HG03064 (cell line): ENCODE measurements around the gene IQCM.

Experiments used
- ATAC-seq: cut with Tn5 transposase; IDR thresholded peaks from one replicate; pipeline ENCODE4 v1.9.1; 2021; ENCODE audit warnings: low read depth; ENCODE audit not compliant: unreplicated experiment

Gene IQCM

DNA sequence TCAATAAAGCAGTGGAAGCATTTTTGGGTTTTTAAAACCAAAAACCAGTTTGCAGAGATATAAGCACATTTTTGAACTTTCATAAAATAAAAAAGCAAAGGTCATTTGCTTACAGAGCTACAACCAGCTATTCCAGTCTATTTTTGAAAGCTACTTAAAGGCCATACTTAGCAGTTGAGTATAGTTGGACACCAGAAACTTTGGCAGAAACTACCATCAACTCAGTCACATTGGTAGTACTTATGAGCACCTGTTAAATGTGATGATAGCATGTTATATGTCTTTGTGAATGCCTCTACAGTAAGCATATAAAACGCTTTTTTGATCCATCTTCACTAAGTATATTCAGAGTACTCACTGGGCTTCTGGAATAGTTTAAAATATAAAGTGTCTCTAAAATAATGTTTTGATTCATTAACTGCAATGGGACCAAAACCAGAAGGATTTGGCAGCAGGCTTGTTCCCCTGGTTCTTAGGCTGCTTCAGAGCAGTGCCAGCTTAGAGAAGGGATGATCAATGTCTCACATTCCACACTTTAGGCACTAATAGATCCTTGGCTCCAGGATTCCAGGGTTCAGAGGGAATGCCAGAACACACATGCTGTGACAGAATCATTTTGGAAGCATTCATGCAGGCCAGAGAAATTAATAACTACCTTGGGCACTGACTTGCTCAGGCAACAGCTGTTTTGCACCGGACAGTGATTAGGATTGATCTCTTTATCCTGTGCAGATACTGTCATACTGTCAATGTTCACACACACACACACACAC lies 103.9 kb downstream of the IQCM start:
- ATAC-seq, result no peak

DNA sequence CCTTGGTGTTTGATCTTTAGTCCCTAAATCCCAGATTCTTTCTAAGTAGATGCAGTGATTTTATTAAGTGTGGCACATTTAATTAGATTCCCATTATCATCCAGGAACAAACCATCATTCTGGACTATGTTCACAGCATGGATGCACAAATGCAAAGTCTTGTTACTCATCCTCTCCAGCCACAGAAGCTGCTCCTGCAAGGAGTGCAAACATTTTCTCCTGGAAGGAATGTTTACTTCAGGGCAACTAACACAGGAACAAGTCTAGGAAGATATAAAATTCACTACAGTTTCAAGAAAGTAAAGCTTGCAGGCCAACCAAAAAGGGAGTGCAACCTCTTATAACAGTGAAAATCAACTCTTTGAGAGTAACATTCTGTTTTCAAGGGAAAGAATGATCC lies 106.0 kb downstream of the IQCM start:
- ATAC-seq, result no peak

DNA sequence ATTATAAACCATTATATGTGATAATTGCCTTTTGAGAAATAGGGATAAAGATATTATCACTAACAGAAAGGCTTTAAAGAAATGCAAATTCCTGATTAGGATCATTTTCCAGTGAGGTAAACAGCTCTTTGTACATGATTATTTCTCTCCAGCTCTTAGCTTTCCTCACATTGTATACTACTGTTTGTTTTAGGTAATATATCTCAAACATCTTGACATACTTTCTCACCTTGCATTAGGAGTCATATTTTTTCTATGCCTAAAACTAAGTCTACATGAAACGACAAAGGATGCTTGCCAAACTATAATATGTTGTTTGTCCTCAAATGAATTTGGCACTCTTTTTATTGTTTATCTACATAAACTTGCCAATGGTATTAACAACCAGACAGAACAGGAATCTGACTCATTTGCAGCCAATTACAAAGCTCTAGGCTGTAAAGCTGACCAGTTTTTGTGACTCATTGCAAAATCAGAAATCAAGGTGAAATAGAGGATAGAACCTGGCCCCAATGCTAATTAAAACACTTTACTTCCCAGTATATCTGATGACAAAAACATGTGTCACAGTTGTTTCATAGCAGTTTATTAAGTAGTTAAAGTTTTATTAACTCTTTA lies 107.0 kb downstream of the IQCM start:
- no peak for ATAC-seq

DNA sequence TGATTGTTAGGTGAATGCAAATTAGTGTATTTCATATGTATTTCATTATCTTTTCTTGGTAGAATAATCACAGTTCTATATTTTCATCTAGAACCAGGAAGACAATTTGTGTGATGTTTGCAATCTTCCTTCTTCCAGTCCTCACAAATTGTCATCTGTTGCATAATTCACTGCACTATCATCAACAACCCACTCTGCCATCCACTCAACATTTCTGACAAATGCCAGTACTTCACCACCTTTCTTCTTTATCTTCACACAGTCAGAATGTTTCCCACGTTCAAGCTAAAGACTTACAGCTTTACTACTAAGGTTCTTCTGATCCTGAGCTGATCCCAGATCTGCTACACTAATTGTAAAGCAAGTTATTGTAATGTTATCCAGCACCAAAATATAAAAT lies 107.8 kb downstream of the IQCM start:
- ATAC-seq, result no peak

DNA sequence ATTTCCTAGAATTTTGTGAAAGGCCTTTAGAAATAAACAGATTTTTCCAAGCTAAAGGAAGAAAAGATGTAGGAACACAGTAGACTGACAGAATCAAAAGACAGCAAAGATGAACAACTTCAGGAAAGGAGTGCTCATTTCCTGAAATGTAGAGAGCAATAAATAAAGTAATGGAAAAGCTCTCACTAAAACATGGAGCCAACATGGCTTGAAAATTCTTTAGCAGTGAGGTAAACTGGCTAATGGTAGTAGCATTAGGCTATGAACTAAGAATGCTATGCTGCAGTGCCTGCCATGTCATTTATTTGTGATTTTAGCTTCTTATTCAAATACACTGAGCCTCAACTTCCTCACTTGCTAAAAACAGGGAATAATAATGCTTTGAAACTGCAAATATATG lies 108.7 kb downstream of the IQCM start:
- no peak for ATAC-seq

DNA sequence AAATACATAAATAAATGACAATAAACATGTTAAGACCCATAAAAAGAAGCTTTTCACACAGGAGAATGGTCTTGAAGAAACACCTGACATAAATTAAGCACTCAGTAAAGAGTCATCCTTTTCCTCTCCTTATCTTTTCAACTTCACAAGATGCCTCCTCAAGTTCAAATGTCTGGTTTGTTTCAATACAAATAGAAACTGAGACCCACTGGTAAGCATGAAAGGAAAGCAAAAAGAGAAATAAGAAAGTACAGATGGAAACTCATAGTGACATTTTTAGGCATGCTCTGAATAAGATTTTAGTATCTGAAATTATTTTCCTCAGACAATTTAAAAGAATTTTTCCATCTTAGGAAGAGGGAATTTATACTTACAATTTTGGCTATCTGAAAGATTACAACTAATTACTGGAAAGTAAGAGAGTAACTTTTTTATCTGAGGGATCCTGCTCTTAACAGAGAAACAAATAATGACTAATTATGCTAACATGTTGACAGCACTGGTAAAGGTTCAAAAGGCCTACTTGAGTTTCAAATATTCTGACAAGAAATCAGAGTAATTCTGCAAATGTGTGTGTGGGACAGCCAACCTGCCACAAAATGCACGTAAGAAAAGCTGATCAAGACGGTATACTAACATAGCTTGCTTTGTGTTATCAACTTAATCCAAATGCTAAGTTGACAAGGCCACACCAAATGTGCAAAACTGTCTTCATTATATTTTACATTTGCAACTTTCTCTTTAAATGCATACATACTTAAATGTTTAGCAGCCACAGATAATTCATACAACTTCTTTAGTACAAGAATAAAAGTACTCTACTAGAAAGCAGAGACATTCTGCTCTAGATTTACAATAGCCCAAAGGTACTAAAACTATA lies 113.0 kb downstream of the IQCM start:
- ATAC-seq, result no peak

DNA sequence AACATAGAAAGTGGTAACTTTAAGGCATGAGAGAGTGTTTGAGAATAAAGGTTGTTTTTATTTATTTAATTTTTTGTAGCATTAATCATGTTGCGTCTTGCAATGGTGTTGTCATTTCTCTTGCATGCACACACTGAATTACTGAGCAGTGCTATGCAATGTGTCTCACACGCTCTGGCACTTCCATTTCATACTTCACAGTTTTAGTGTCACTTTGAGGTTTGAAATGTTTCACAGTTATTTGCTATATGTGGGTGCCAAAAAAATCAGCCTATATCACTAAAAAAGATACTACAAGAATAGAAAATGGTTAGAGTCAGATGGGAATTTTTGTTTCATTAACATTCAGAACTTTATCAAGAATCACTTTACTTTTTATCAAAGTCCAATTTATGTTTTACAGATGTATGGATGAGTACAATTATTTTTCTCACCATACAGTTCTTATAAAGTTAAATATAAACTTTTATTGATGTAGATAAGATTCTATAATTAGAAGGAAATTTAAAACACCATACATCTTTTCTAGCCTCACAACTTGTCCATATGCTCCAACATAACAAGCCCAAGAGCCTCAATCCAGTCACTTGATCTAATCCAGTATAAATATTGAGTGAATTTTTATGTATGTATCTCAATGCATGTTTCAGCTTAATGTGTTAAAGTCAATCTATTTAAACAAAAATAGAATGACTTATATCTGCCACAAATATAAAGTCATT lies 114.0 kb downstream of the IQCM start:
- ATAC-seq, result no peak

DNA sequence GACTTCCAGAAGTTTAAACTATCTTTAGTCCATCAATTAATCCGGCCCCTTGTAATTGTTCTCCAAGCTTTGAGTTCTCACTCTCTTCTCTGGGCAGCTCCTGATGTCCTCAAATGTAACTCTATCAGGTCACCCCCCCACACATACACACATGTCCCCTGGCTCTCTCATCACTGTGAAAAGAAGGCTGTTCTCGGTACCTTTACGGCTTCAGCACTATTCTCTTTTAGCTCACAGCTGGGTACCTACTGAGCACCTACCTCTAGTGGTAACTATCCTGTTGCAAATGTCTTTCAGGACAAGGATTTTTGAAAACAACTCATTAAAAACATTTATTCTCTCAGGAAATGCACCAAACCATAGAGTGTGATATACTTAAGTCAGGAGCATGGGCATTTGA lies 115.4 kb downstream of the IQCM start:
- ATAC-seq, result no peak

DNA sequence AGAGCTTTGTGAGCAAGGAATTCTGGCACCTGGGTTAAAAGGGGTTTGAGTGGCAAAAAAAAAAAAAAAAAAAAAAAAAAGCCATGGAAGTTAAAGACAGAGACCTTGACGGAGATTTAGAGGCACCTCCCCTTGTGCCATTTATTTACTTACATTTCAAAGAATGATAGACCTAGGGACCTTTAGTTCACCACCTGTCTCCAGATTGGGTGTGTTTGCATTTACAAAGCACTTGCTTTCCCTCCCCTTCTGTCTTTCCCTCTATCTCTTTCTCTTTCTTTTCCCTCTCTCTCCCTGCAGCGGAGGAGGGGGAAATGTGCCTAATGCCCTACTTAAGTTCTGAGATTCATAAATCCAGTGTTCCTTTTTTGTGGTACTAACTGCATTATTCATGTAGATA lies 116.0 kb downstream of the IQCM start:
- no peak for ATAC-seq

DNA sequence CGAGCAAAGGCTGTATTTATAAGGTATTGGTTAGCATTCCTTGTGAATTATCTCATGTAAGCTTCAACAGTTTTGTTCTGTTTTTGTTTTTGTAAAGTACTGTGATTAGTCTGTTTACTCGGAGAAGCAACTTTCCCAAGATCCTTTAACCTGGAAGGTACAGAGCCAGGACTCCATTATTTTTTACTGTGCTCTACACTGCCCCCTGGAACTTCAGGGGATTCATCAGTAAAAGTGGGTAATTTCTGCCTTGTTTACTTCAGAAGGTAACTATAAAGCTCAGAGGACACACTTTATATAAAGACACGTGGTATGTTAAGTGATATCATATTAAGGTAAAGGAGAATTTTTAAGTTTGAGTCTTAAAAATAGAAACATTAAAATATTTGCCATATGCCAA lies 124.9 kb downstream of the IQCM start:
- no peak for ATAC-seq

DNA sequence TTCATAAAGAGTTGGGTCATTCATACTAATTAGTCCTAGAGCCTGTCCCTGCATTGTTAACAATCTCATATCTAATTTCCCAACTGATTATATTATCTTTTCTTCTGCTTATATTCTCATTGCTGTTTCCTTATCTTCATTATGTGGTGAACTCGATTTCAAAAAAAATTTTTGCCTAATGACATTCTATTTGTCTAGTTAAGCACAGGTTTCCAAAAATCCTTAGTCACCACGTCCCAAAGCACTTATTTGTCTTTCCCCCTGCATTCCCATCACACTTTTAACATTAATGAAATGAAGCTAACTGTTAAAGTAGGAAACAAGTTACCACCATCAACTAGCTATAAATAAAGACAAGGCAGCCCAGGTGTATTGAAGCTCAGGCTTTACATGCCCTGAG lies 131.1 kb downstream of the IQCM start:
- no peak for ATAC-seq

DNA sequence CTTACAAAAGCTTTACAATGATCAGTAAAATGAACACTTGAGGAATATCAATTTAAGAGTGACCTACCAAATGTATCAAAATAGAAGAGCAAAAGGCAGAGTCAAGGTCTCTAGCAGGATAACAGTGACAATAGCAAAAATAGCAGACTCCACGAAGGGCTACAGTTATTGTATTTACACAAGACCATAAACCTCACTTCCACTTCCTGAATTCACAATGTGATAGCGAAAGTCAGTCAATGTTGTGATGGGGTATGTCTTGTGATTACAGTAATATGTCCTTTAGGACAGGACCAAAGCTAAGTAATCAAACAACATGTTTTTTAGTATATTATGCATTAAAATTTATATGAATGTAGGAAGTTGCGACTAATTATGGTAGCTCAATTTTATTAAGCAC lies 139.6 kb downstream of the IQCM start:
- no peak for ATAC-seq

DNA sequence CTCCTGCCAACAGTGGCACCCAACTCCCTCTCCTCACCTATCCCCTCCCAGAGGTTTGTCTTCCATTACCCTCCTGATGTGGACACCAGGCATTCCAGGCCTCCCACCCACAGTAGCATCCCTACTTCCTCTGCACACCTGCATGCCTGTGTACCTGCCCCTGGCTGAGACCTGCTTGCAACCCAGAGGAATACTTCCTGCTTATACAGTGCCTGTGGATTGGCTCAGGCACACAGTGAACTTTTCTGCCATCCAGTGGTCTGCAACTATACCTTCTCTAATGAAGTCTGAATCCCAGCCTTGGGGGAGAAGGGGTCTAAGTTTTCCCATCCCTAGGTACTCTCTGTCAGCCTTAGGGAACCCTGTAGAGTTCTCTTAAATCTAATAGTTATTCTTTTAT lies 169.9 kb downstream of the IQCM start:
- no peak for ATAC-seq

DNA sequence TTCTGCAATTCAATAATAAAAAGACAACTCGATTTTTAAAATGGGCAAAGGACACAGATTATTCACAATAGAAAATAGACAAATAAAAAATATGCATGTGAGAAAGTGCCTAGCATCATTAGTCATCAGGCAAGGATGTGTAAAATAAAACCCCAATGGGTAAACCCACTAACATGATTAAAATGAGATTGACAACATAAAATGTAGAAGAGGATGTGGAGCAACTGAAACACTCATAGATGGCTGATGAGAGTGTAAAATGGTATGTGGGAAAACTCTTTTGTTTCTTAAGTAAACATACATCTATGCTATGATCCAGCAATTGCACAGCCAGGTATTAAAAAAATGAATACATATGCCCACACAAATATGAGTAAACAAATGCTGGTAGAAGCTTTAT lies 177.6 kb downstream of the IQCM start:
- ATAC-seq, result no peak

DNA sequence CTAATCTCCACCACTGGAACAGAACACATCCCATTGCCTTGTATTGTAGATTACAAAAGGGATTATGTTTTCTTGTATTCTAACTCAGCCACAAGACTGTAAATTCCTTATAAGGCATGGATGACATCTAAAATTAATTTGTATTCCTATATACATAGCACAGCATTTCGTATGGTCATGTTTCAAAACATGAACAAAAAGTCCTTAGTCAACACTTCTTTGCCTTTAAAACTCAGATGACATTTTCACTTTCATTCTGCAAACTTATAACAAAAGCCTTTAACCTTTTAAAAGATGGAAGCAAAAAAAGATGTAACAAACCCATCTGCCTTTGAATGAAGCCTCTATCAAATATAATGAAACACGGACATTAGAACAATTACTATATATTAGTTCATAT lies 181.3 kb downstream of the IQCM start:
- ATAC-seq, result no peak

DNA sequence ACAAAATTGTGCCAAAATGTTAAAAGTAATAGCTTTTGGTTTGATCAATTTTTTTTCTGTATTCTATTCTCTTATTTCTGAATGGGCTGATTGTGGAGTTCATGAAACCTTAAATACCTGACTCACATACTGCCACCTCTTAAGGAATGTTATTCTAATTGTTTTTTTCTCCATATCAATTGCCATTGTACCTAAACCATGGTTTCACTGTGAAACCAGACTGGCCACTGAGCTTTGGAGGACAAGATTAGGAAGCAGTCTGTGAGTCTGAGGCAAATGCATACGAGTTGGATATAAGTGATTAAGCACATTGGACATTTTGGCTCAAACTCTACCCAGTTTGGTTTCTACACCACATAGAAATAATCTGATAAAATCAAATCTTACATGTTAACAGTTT lies 184.0 kb downstream of the IQCM start:
- ATAC-seq, result no peak

DNA sequence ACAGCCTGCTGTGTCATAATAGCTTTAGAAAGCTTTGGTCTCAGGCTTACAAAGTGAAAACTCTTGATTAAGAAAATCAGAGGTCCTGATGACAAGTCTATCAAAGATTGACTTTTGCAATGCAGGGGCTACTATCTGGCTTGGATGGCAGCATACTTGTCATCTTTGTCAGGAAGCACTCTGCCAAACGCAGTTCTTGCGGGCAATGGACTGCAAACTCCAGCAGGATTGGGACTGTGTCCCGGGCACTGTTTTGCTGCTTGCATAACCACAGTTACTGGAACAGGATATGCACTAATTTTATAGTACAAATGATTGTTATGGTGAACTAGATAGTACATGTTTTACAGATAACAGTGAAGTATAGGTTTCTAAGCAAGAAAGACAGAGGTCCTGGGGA lies 185.6 kb downstream of the IQCM start:
- no peak for ATAC-seq

DNA sequence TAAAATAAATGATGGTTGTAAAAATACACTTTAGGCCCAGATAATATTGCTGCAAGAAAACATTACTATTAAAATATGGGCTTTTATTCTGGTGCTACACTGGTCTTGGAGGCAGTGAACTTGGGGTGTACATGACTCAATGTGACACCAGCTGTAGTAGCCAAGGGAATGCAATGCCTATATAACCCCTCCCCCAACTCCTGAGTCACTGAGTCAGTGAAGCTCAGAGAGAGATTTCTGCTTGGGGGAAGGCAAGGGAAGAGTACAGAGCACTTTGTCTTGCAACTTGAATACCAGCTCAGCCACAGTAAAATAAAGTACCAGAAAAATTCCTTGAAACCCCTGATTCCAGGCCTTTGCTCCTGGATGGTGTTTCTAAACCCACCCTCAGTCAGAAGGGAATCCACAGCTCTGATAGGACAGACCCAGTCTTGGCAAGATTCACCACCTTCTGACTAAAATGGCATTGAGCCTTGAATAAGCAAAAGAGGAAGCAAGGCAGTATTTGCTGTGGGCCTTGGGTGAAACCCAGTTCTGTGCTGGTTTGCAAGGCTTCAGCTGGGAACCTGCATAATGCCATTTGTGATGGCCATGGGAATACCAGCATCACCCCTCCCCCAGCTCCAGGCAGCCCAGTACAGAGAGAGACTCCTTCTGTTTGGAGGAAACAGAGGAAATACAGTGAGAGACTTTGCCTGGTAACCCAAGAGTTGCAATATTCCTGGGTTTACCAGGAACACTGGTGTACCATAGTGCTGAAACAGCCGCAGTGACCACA lies 209.9 kb downstream of the IQCM start:
- no peak for ATAC-seq

DNA sequence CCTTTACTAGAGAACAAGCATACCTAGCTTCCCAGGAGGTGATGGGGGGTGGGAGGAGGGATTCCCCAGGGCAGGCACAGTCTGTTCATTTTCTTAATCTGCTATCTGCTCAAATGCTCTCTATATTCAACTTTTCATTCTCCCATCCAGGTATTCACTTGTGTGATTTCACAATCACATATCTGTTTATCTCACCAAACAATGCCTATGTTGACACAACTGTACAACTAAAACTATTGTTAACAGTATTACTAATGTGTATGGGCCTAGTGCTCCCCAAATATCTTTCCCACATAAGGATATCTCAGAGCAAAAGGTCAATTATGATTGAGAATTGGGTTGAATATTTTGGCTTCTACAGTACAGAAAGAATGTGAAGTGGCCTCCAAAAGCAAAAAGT lies 210.8 kb downstream of the IQCM start:
- ATAC-seq, result no peak

DNA sequence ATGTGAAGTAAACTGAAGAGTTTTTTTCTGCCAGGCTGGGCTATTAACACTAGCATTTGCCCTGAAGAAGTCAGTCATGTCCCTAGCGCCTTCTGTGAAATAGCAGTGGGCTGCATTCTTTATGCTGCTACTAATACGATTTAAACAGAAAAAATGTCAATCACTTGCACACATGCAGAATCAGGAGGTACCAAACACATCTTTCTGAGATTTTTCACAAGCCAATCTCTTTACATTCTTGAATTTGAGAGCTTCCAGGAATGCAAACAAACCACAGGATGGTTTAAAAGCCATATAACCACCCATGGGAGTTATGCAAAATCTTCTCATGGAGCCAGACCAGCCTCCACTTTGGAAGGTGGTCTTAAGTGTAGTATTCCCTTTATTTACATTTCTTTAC lies 220.1 kb downstream of the IQCM start:
- ATAC-seq, result no peak
